Bronchus fibroblast of lung (primary cell): Measurements from ENCODE around the gene ZNF691. TPM values are rescaled to one million over a fixed set of nuclear protein-coding genes. Genes with fewer than 3 reads are reported as not detected.

ENCODE experiments used
- total RNA-seq: library from RNA; depleted of rRNA; stranded (reverse); fragments of >200 nt; gene quantifications from 2 replicates; pipeline ENCODE4 v1.2.3, GENCODE V29; 2015

Gene ZNF691
- total RNA-seq: 8.3 and 10.6 TPM in 2 replicates

GRCh38 chr1:42846257-42847110 lies at the start of gene ZNF691:
ZNF691 (plus strand) TSS chr1:42846613; CDS start chr1:42849659, 3,046 bp downstream.

GRCh38 chr1:42816585-42817439 lies 29.6 kb upstream of the ZNF691 start, which contains the start of the genes ERMAP and SVBP:
ERMAP (plus strand) TSS chr1:42817122; CDS start chr1:42830449, 13,327 bp downstream.
SVBP (minus strand) TSS chr1:42817397; CDS start chr1:42816544, 853 bp downstream.

Other genes starting within 250 kb of the ZNF691 start
- gene PPIH, start 188.2 kb upstream of the ZNF691 start, total RNA-seq: 79.2 and 86.1 TPM in 2 replicates
- gene YBX1, start 164.2 kb upstream of the ZNF691 start, total RNA-seq: 795 and 951 TPM in 2 replicates
- not detected in 2 replicates for gene CLDN19, start 106.4 kb upstream of the ZNF691 start, total RNA-seq
- gene P3H1, start 79.6 kb upstream of the ZNF691 start, total RNA-seq: 131 and 133 TPM in 2 replicates
- gene C1orf50, start 79.4 kb upstream of the ZNF691 start, total RNA-seq: 2.5 and 4.0 TPM in 2 replicates
- under 0.01 TPM in 1 of 2 replicates, not detected in the other for gene TMEM269, start 61.6 kb upstream of the ZNF691 start, total RNA-seq
- gene ERMAP, start 29.5 kb upstream of the ZNF691 start, total RNA-seq: 6.2 and 6.7 TPM in 2 replicates
- gene SVBP, start 29.2 kb upstream of the ZNF691 start, total RNA-seq: 12.9 and 19.0 TPM in 2 replicates
- 102 and 107 TPM in 2 replicates for gene SLC2A1, start 112.3 kb downstream of the ZNF691 start, total RNA-seq